ENCODE results near the gene RNF115. TPM values are rescaled to one million over a fixed set of nuclear protein-coding genes. Genes with fewer than 3 reads are reported as not detected.
"Not testable (repeated sequence)": the region's sequence is repeated elsewhere in the genome, so short reads cannot be mapped to it uniquely, and the experiment has no call there.

Gene RNF115
- total RNA-seq, 1 donor from 2014 or later: 8.5 TPM

GRCh38 chr1:145771056-145771455, 52.8 kb downstream of the RNF115 start:
- Histone ChIP-seq H3K36me3 (ENCODE audit: control insufficient read depth, insufficient read depth, low read length) (no peaks in the 10 kb centered on the region), H3K27me3 (ENCODE audit: control insufficient read depth, insufficient read depth, low read length) (no peaks in the 10 kb centered on the region), H3K4me3 (ENCODE audit: low read depth, low read length) (no peak overlapping the region)
- no peak for DNase-seq (ENCODE audit: low read depth)
- TF ChIP-seq, protein P1, sequence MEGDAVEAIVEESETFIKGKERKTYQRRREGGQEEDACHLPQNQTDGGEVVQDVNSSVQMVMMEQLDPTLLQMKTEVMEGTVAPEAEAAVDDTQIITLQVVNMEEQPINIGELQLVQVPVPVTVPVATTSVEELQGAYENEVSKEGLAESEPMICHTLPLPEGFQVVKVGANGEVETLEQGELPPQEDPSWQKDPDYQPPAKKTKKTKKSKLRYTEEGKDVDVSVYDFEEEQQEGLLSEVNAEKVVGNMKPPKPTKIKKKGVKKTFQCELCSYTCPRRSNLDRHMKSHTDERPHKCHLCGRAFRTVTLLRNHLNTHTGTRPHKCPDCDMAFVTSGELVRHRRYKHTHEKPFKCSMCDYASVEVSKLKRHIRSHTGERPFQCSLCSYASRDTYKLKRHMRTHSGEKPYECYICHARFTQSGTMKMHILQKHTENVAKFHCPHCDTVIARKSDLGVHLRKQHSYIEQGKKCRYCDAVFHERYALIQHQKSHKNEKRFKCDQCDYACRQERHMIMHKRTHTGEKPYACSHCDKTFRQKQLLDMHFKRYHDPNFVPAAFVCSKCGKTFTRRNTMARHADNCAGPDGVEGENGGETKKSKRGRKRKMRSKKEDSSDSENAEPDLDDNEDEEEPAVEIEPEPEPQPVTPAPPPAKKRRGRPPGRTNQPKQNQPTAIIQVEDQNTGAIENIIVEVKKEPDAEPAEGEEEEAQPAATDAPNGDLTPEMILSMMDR (IDR thresholded peaks at IDR 0.05; ENCODE audit: insufficient read depth, low read length, poor library complexity, severe bottlenecking): no peak

GRCh38 chr1:145768004-145768403, 55.9 kb downstream of the RNF115 start:
- H3K27me3 ChIP-seq (ENCODE audit: control insufficient read depth, insufficient read depth, low read length); H3K4me3 ChIP-seq (ENCODE audit: low read depth, low read length); H3K36me3 ChIP-seq (ENCODE audit: control insufficient read depth, insufficient read depth, low read length); DNase-seq (ENCODE audit: low read depth): not testable (repeated sequence)

DNA sequence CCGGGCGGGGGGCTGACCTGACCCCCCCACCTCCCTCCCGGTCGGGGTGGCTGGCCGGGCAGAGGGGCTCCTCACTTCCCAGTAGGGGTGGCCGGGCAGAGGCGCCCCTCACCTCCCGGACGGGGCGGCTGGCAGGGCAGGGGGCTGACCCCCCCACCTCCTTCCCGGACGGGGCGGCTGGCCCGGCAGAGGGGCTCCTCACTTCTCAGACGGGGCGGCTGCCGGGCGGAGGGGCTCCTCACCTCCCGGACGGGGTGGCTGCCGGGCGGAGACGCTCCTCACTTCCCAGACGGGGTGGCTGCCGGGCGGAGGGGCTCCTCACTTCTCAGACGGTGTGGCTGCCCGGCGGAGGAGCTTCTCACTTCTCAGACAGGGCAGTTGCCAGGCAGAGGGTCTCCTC, 57.0 kb downstream of the RNF115 start:
- H3K27me3 ChIP-seq (ENCODE audit: control insufficient read depth, insufficient read depth, low read length); DNase-seq (ENCODE audit: low read depth); H3K4me3 ChIP-seq (ENCODE audit: low read depth, low read length); H3K36me3 ChIP-seq (ENCODE audit: control insufficient read depth, insufficient read depth, low read length): not testable (repeated sequence)

- H3K4me3 ChIP-seq (ENCODE audit: low read depth, low read length); H3K36me3 ChIP-seq (ENCODE audit: control insufficient read depth, insufficient read depth, low read length); DNase-seq (ENCODE audit: low read depth); H3K27me3 ChIP-seq (ENCODE audit: control insufficient read depth, insufficient read depth, low read length): not testable (repeated sequence)
Measured at GRCh38 chr1:145765585-145766360, 58.1 kb downstream of the RNF115 start.

DNA sequence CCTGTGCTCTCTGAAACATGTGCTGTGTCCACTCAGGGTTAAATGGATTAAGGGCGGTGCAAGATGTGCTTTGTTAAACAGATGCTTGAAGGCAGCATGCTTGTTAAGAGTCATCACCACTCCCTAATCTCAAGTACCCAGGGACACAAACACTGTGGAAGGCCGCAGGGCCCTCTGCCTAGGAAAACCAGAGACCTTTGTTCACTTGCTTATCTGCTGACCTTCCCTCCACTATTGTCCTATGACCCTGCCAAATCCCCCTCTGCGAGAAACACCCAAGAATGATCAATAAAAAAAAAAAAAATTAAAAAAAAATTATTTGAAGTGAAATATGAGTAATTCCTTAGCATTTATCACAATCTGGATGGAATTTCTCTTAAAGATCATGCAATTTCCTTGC, 58.8 kb downstream of the RNF115 start:
- H3K27me3 ChIP-seq (ENCODE audit: control insufficient read depth, insufficient read depth, low read length); DNase-seq (ENCODE audit: low read depth); H3K36me3 ChIP-seq (ENCODE audit: control insufficient read depth, insufficient read depth, low read length): not testable (repeated sequence)

GRCh38 chr1:145764231-145764940, 59.5 kb downstream of the RNF115 start:
- H3K4me3 ChIP-seq (ENCODE audit: low read depth, low read length); DNase-seq (ENCODE audit: low read depth); H3K36me3 ChIP-seq (ENCODE audit: control insufficient read depth, insufficient read depth, low read length); H3K27me3 ChIP-seq (ENCODE audit: control insufficient read depth, insufficient read depth, low read length): not testable (repeated sequence)

More for the DNA sequence above, 58.8 kb downstream of the RNF115 start:
- H3K4me3 ChIP-seq (ENCODE audit: low read depth, low read length): not testable (repeated sequence)

- not testable (repeated sequence) for DNase-seq (ENCODE audit: low read depth); H3K27me3 ChIP-seq (ENCODE audit: control insufficient read depth, insufficient read depth, low read length); H3K4me3 ChIP-seq (ENCODE audit: low read depth, low read length); H3K36me3 ChIP-seq (ENCODE audit: control insufficient read depth, insufficient read depth, low read length)
Measured at GRCh38 chr1:145762001-145762400, 61.9 kb downstream of the RNF115 start.

DNA sequence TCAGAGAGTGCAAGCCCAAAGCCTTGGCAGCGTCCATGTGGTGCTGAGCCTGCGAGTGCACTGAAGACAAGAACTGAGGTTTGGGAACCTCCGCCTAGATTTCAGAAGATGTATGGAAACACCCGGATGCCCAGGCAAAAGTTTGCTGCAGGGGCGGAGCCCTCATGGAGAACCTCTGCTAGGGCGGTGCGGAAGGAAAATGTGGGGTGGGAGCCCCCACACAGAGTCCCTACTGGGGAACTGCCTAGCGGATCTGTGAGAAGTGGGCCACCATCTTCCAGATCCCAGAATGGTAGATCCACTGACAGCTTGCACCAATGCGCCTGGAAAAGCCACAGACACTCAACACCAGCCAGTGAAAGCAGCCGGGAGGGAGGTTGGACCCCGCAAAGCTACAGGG, 62.4 kb downstream of the RNF115 start:
- H3K36me3 ChIP-seq (ENCODE audit: control insufficient read depth, insufficient read depth, low read length); DNase-seq (ENCODE audit: low read depth); H3K4me3 ChIP-seq (ENCODE audit: low read depth, low read length); H3K27me3 ChIP-seq (ENCODE audit: control insufficient read depth, insufficient read depth, low read length): not testable (repeated sequence)

- not testable (repeated sequence) for H3K4me3 ChIP-seq (ENCODE audit: low read depth, low read length); H3K36me3 ChIP-seq (ENCODE audit: control insufficient read depth, insufficient read depth, low read length); DNase-seq (ENCODE audit: low read depth); H3K27me3 ChIP-seq (ENCODE audit: control insufficient read depth, insufficient read depth, low read length)
Measured at GRCh38 chr1:145760395-145760949, 63.4 kb downstream of the RNF115 start.

DNA sequence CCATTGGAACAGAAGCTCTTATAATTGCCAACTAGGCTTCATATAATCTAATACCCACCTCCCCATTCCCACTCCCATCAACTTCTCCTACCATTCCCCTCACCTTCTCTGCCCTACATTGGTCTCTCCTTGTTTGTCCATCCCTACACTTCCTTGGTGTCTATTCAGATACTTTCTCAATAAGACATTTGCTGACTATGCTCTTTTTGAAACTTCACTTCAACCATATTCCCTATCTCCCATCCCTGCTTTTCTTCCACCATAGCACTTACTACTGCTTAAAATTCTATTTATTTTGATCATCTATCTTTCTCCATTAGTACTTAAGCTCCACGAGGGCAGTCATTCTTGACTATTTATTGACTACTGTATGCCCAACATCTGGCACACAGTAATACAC, 64.2 kb downstream of the RNF115 start:
- peaks cover 1% of the 10 kb centered on the region for H3K36me3 ChIP-seq (ENCODE audit: control insufficient read depth, insufficient read depth, low read length)
- TF ChIP-seq, protein P1 (IDR thresholded peaks at IDR 0.05; ENCODE audit: insufficient read depth, low read length, poor library complexity, severe bottlenecking): no peak
- no peaks in the 10 kb centered on the region for H3K27me3 ChIP-seq (ENCODE audit: control insufficient read depth, insufficient read depth, low read length)
- H3K4me3 ChIP-seq (ENCODE audit: low read depth, low read length): no peak overlapping the region
- no peak for DNase-seq (ENCODE audit: low read depth)
